KMS-11 (cell line): ENCODE data around the gene BOD1.

Source experiments
- H2AFZ ChIP-seq: fragments of 200-600 bp; sonication (generic); 2 replicates; pipeline ENCODE4 v1.6.1; 2016; ENCODE audit warnings: antibody characterized with exemption, mixed run types, low read depth
- H3K27ac ChIP-seq: fragments of 200-600 bp; sonication (generic); 2 replicates; pipeline ENCODE4 v1.6.1; 2016; ENCODE audit warnings: mild to moderate bottlenecking, mixed run types
- H3K27me3 ChIP-seq: fragments of 200-600 bp; sonication (generic); 2 replicates; pipeline ENCODE4 v1.6.1; 2017; ENCODE audit warnings: mild to moderate bottlenecking, low read depth, mixed run types, moderate library complexity; ENCODE audit not compliant: insufficient read depth
- H3K36me3 ChIP-seq: fragments of 200-600 bp; sonication (generic); 2 replicates; pipeline ENCODE4 v1.6.1; 2017; ENCODE audit warnings: mild to moderate bottlenecking, mixed run types; ENCODE audit not compliant: insufficient read depth
- H3K4me1 ChIP-seq: fragments of 200-600 bp; sonication (generic); 2 replicates; pipeline ENCODE4 v1.6.1; 2016; ENCODE audit warnings: mild to moderate bottlenecking, low read depth, mixed run types; ENCODE audit not compliant: poor library complexity, severe bottlenecking
- H3K4me2 ChIP-seq: fragments of 200-600 bp; sonication (generic); 2 replicates; pipeline ENCODE4 v1.7.0; 2016; ENCODE audit warnings: mild to moderate bottlenecking, mixed run types
- H3K4me3 ChIP-seq: fragments of 200-600 bp; sonication (generic); IDR thresholded peaks from 2 replicates; pipeline ENCODE4 v1.6.1; 2017; ENCODE audit warnings: low read depth, low read length, mixed read lengths; ENCODE audit not compliant: insufficient read depth
- H3K79me2 ChIP-seq: fragments of 200-600 bp; sonication (generic); 2 replicates; pipeline ENCODE4 v1.6.1; 2016; ENCODE audit warnings: low read depth, mixed run types; ENCODE audit not compliant: insufficient read depth
- H3K9ac ChIP-seq: fragments of 200-600 bp; sonication (generic); 2 replicates; pipeline ENCODE4 v1.6.1; 2016; ENCODE audit warnings: mild to moderate bottlenecking, mixed run types
- H4K20me1 ChIP-seq: fragments of 200-600 bp; sonication (generic); 2 replicates; pipeline ENCODE4 v1.6.1; 2016; ENCODE audit warnings: mild to moderate bottlenecking, mixed run types; ENCODE audit not compliant: insufficient read depth
- CTCF ChIP-seq: fragments of 200-600 bp; sonication (generic); conservative IDR thresholded peaks from 2 replicates; pipeline ENCODE4 v1.6.1; 2017; ENCODE audit warnings: low read depth, mild to moderate bottlenecking, antibody characterized with exemption, low read length, moderate library complexity, mixed read lengths

Gene BOD1

GRCh38 chr5:173662581-173663351 lies 46.3 kb upstream of the BOD1 start:
- Histone ChIP-seq H3K79me2 (no peaks in the 10 kb centered on the region), H3K4me2 (no peak overlapping the region), H3K27me3 (no peaks in the 10 kb centered on the region), H2AFZ (no peak overlapping the region), H3K27ac (no peak overlapping the region), H3K4me3 (no peak overlapping the region), H3K9ac (no peak overlapping the region), H4K20me1 (no peaks in the 10 kb centered on the region), H3K36me3 (no peaks in the 10 kb centered on the region), H3K4me1 (no peaks in the 10 kb centered on the region)
- no peak for TF ChIP-seq CTCF

- Histone ChIP-seq H3K4me1 (no peaks in the 10 kb centered on the region), H3K4me3 (no peak overlapping the region), H4K20me1 (no peaks in the 10 kb centered on the region), H3K79me2 (no peaks in the 10 kb centered on the region), H3K27me3 (no peaks in the 10 kb centered on the region), H2AFZ (no peak overlapping the region), H3K9ac (no peak overlapping the region), H3K27ac (no peak overlapping the region), H3K4me2 (no peak overlapping the region), H3K36me3 (no peaks in the 10 kb centered on the region)
- TF ChIP-seq CTCF, result no peak
Measured at GRCh38 chr5:173660481-173661280, 44.2 kb upstream of the BOD1 start.

- no peak overlapping the region for H3K27ac ChIP-seq
- H3K79me2 ChIP-seq, result no peaks in the 10 kb centered on the region
- no peak for TF ChIP-seq CTCF
- H3K4me3 ChIP-seq, result no peak overlapping the region
- H3K4me2 ChIP-seq, result no peak overlapping the region
- H3K4me1 ChIP-seq, result no peaks in the 10 kb centered on the region
- H4K20me1 ChIP-seq, result no peaks in the 10 kb centered on the region
- no peak overlapping the region for H2AFZ ChIP-seq
- no peak overlapping the region for H3K9ac ChIP-seq
- H3K36me3 ChIP-seq, result no peaks in the 10 kb centered on the region
- no peaks in the 10 kb centered on the region for H3K27me3 ChIP-seq
Measured at GRCh38 chr5:173659423-173659822, 43.0 kb upstream of the BOD1 start.

GRCh38 chr5:173657741-173658356 lies 41.4 kb upstream of the BOD1 start:
- Histone ChIP-seq H2AFZ (no peak overlapping the region), H3K27me3 (no peaks in the 10 kb centered on the region), H3K4me2 (no peak overlapping the region), H3K27ac (no peak overlapping the region), H4K20me1 (no peaks in the 10 kb centered on the region), H3K4me3 (no peak overlapping the region), H3K36me3 (no peaks in the 10 kb centered on the region), H3K79me2 (no peaks in the 10 kb centered on the region), H3K9ac (no peak overlapping the region), H3K4me1 (no peaks in the 10 kb centered on the region)
- no peak for TF ChIP-seq CTCF
